Brain microvascular endothelial cell (primary cell): ENCODE measurements around the gene TSPEAR.

Experiments used
- DNase-seq: peaks from one replicate; pipeline ENCODE4 v3.0.0-alpha.2; 2020
- H3K27ac ChIP-seq: fragments of 250-450 bp; sonication (Bioruptor Pico); 2 replicates; pipeline ENCODE4 v1.5.1; 2020; ENCODE audit warnings: mild to moderate bottlenecking, moderate library complexity
- H3K27me3 ChIP-seq: fragments of 250-450 bp; sonication (Bioruptor Pico); replicated peaks from 2 replicates; pipeline ENCODE4 v1.5.1; 2020; ENCODE audit warnings: mild to moderate bottlenecking
- H3K36me3 ChIP-seq: fragments of 250-450 bp; sonication (Bioruptor Pico); replicated peaks from 2 replicates; pipeline ENCODE4 v1.5.1; 2020; ENCODE audit warnings: mild to moderate bottlenecking
- H3K4me3 ChIP-seq: 2 replicates; pipeline ENCODE4 v1.5.1; 2011; ENCODE audit warnings: low read depth, mild to moderate bottlenecking, control low read depth, low read length, moderate library complexity
- CTCF ChIP-seq: IDR thresholded peaks from 2 replicates; pipeline ENCODE4 v1.5.1; 2011; ENCODE audit warnings: low read depth, mild to moderate bottlenecking, moderate library complexity, low read length, control low read depth, inconsistent platforms; ENCODE audit errors: missing control alignments
- in situ Hi-C: cut with HindIII; loops from 2 replicates; pipeline ENCODE4 v1.10.0; 2017; ENCODE audit warnings: low sequenced_read_pairs, low pct_ligation_motif_present

TSPEAR gene

GRCh38 chr21:44556879-44557278 lies 154.5 kb downstream of the TSPEAR start:
- no peaks in the 10 kb centered on the region for H3K36me3 ChIP-seq
- H3K27me3 ChIP-seq = peaks cover 12% of the 10 kb centered on the region
- H3K4me3 ChIP-seq = no peak overlapping the region
- DNase-seq = no peak
- H3K27ac ChIP-seq = no peak overlapping the region
- TF ChIP-seq CTCF = no peak
- in situ Hi-C loops = no loop called here

- Histone ChIP-seq H3K27ac (no peak overlapping the region), H3K27me3 (peaks cover 12% of the 10 kb centered on the region), H3K36me3 (no peaks in the 10 kb centered on the region), H3K4me3 (no peak overlapping the region)
- no peak for DNase-seq
- no peak for TF ChIP-seq CTCF
- in situ Hi-C loops = no loop called here
Observed at GRCh38 chr21:44555200-44555875, 156.0 kb downstream of the TSPEAR start.

GRCh38 chr21:44552681-44553080 lies 158.7 kb downstream of the TSPEAR start:
- H3K36me3 ChIP-seq = no peaks in the 10 kb centered on the region
- no peak overlapping the region for H3K4me3 ChIP-seq
- TF ChIP-seq CTCF = no peak
- in situ Hi-C loops = no loop called here
- H3K27me3 ChIP-seq = peaks cover 15% of the 10 kb centered on the region
- no peak overlapping the region for H3K27ac ChIP-seq
- DNase-seq = no peak

- H3K27ac ChIP-seq = no peak overlapping the region
- in situ Hi-C loops = no loop called here
- DNase-seq = no peak
- no peak for TF ChIP-seq CTCF
- peaks cover 11% of the 10 kb centered on the region for H3K27me3 ChIP-seq
- H3K4me3 ChIP-seq = no peak overlapping the region
- no peaks in the 10 kb centered on the region for H3K36me3 ChIP-seq
Observed at GRCh38 chr21:44552136-44552535, 159.2 kb downstream of the TSPEAR start.

- no peak for TF ChIP-seq CTCF
- no peak within 1 kb of the TSS for H3K27ac ChIP-seq
- no peak within 1 kb of the TSS for H3K4me3 ChIP-seq
- in situ Hi-C loops = no loop called here
- H3K27me3 ChIP-seq = peaks cover 7% of the 10 kb centered on the region
- H3K36me3 ChIP-seq = no peaks in the 10 kb centered on the region
- no peak for DNase-seq
Observed at GRCh38 chr21:44551340-44551961, 159.9 kb downstream of the TSPEAR start, which contains the start of gene KRTAP10-2. TSS of gene KRTAP10-2 (minus strand) at chr21:44551505. CDS start at chr21:44551458, 47 bp downstream.
